A673 (cell line): ENCODE data around the gene CKAP4. TPM values are rescaled to one million over a fixed set of nuclear protein-coding genes. Genes with fewer than 3 reads are reported as not detected.

Experiments
- BruUV-seq: library from RNA; stranded (reverse); fragments of 400-500 nt; replicated peaks from 2 replicates; lab custom pipeline; 2021; lab: Mats Ljungman, UMichigan
- CTCF ChIA-PET: fragments of 300-600 bp; sonication (Branson Sonifier 250); formaldehyde crosslinking; loops from one replicate; lab custom pipeline; 2022; ENCODE audit warnings: antibody characterized with exemption; lab: Charles Lee
- POLR2A ChIA-PET: fragments of 300-600 bp; sonication (Branson Sonifier 250); formaldehyde crosslinking; loops from one replicate; lab custom pipeline; 2022; ENCODE audit warnings: antibody characterized with exemption; ENCODE audit not compliant: low non-redundant PET; lab: Charles Lee
- DNase-seq: peaks from one replicate; pipeline ENCODE4 v3.0.0-alpha.2; 2015; ENCODE audit warnings: low spot score
- H3K27ac ChIP-seq: fragments of 200-600 bp; sonication (generic); 2 replicates; pipeline ENCODE4 v1.5.1; 2016; ENCODE audit warnings: mixed run types, low read depth, mild to moderate bottlenecking, mixed read lengths, antibody characterized with exemption, low read length; ENCODE audit not compliant: poor library complexity, severe bottlenecking
- H3K27me3 ChIP-seq: fragments of 200-600 bp; sonication (generic); replicated peaks from 2 replicates; pipeline ENCODE4 v1.6.1; 2017; ENCODE audit warnings: mixed run types, low read depth, mild to moderate bottlenecking, mixed read lengths, antibody characterized with exemption, low read length; ENCODE audit not compliant: insufficient read depth, poor library complexity
- H3K36me3 ChIP-seq: fragments of 200-600 bp; sonication (generic); 2 replicates; pipeline ENCODE4 v1.6.1; 2016; ENCODE audit warnings: mixed run types, mild to moderate bottlenecking, mixed read lengths, antibody characterized with exemption, low read length; ENCODE audit not compliant: insufficient read depth, poor library complexity, severe bottlenecking
- H3K4me1 ChIP-seq: fragments of 200-600 bp; sonication (generic); 2 replicates; pipeline ENCODE4 v1.6.1; 2017; ENCODE audit warnings: mixed run types, mild to moderate bottlenecking, mixed read lengths, antibody characterized with exemption, low read length; ENCODE audit not compliant: insufficient read depth, poor library complexity, severe bottlenecking
- H3K4me3 ChIP-seq: fragments of 200-600 bp; sonication (generic); 2 replicates; pipeline ENCODE4 v1.5.1; 2016; ENCODE audit warnings: low read depth, mixed run types, mild to moderate bottlenecking, mixed read lengths, low read length; ENCODE audit not compliant: poor library complexity, severe bottlenecking
- H3K9me3 ChIP-seq: fragments of 200-600 bp; sonication (generic); 2 replicates; pipeline ENCODE4 v1.6.1; 2016; ENCODE audit warnings: mixed run types, low read depth, mild to moderate bottlenecking, mixed read lengths, antibody characterized with exemption, low read length; ENCODE audit not compliant: poor library complexity, severe bottlenecking
- CTCF ChIP-seq: fragments of 300-800, 200-600 bp; sonication (generic); conservative IDR thresholded peaks from 2 replicates; pipeline ENCODE4 v1.5.1; 2017; ENCODE audit warnings: low read depth, mild to moderate bottlenecking, antibody characterized with exemption, low read length, moderate library complexity, mixed read lengths
- EZH2 ChIP-seq: fragments of 200-600 bp; sonication (generic); IDR thresholded peaks from 2 replicates; pipeline ENCODE4 v1.6.1; 2017; ENCODE audit warnings: borderline replicate concordance, low read depth, mild to moderate bottlenecking, mixed read lengths, antibody characterized with exemption, low read length; ENCODE audit not compliant: poor library complexity, severe bottlenecking
- intact Hi-C: fragments of 100-400 bp; cut with micrococcal nuclease; formaldehyde crosslinking; loops from one replicate; pipeline ENCODE4 v1.10.0; 2022; ENCODE audit not compliant: unreplicated experiment
- total RNA-seq: library from RNA; stranded (reverse); gene quantifications from 2 replicates; pipeline ENCODE4 v1.2.3, GENCODE V29; 2021

The CKAP4 gene
- total RNA-seq, 1 experiment from 2014 or later = 81.8 TPM

DNA sequence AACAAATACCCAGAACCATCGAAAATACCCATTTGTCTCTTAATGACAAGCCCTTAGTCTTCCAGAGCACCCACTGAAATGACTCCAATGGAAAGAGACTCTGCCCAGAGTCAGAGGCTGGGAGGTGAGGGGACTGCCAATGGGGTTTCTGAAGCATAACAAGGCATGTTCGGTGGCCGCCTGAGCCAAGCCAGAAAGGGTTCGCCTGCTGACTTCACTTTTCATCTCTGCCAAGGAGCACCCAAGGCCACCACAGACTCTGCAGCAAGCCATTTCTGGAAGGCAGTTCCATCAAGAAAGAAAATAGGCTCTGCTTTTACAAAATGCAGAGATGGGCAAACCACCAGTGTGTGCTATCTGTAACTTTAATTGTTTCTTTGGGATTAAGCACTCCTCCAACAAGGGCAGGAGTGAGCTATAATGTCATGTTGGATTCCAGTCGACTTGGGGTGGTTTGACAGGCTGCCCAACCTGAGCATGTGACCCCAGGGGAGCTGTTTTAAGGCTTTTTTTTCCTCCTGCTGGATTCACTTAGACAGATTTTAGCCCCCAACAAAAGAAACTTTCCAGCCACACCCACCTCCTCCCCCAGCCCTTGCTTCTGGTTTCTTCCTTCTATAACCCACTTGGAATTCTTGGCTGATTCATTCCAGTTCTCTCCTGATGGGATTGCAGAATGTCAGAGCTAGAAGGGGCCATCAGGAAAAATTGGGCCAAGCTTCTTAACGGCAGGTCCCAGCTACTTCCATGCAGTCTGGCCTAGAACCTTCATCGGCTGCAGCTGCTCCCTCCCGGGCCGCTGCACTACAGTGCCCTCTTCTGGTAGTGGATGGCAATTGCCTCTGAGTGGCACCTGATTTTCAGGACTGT, 24.1 kb downstream of the CKAP4 start:
- ChIA-PET POLR2A (no interaction called here), CTCF (interaction anchor here (0.8 to 1.4 kb wide), 4 partner anchors 9 to 805 kb away, joined by 3 to 7 read pairs (median 4); no protein-coding TSS in a partner anchor)
- BruUV-seq = no TSS peak
- H3K4me3 ChIP-seq = no peak overlapping the region
- intact Hi-C loops = loop anchor here (1.0 to 10.0 kb wide), 3 partner anchors 131 to 803 kb away; partner anchors contain the start of gene POLR3B
- H3K9me3 ChIP-seq = no peaks in the 10 kb centered on the region
- peaks cover 9% of the 10 kb centered on the region for H3K27me3 ChIP-seq
- H3K4me1 ChIP-seq = no peaks in the 10 kb centered on the region
- no peak for TF ChIP-seq EZH2
- TF ChIP-seq CTCF = peak; percentile 92
- DNase-seq = peak; percentile 69
- H3K36me3 ChIP-seq = no peaks in the 10 kb centered on the region
- H3K27ac ChIP-seq = no peak overlapping the region

GRCh38 chr12:106220536-106220935, 27.3 kb downstream of the CKAP4 start:
- Histone ChIP-seq H3K9me3 (peaks cover 14% of the 10 kb centered on the region), H3K4me1 (no peaks in the 10 kb centered on the region), H3K27ac (no peak overlapping the region), H3K36me3 (no peaks in the 10 kb centered on the region), H3K4me3 (no peak overlapping the region), H3K27me3 (peaks cover 9% of the 10 kb centered on the region)
- intact Hi-C loops = loop anchor here (5.0 to 10.0 kb wide), 2 partner anchors 134 to 513 kb away; partner anchors contain the start of gene POLR3B
- no TSS peak for BruUV-seq
- no peak for DNase-seq
- POLR2A ChIA-PET = no interaction called here
- TF ChIP-seq CTCF (no peak), EZH2 (no peak)
- CTCF ChIA-PET = no interaction called here

GRCh38 chr12:106219043-106219442, 28.8 kb downstream of the CKAP4 start:
- POLR2A ChIA-PET = no interaction called here
- peaks cover 14% of the 10 kb centered on the region for H3K9me3 ChIP-seq
- no peak for DNase-seq
- intact Hi-C loops = no loop called here
- peaks cover 9% of the 10 kb centered on the region for H3K27me3 ChIP-seq
- CTCF ChIA-PET = no interaction called here
- no peaks in the 10 kb centered on the region for H3K4me1 ChIP-seq
- no peaks in the 10 kb centered on the region for H3K36me3 ChIP-seq
- no peak overlapping the region for H3K27ac ChIP-seq
- no TSS peak for BruUV-seq
- no peak overlapping the region for H3K4me3 ChIP-seq
- TF ChIP-seq CTCF = no peak
- no peak for TF ChIP-seq EZH2
